GM12878 (cell line): Measurements from ENCODE around the gene C4BPB. TPM values are rescaled to one million over a fixed set of nuclear protein-coding genes. Genes with fewer than 3 reads are reported as not detected.
A peak's percentile ranks its signal among the peaks of the same experiment; 100 is the strongest.

Source experiments
- CBFB ChIP-seq: IDR thresholded peaks from 2 replicates; pipeline ENCODE4 v1.6.1; 2016; ENCODE audit warnings: antibody characterized with exemption, low read depth
- CREM ChIP-seq: IDR thresholded peaks from 2 replicates; pipeline ENCODE4 v1.6.1; 2014; ENCODE audit warnings: antibody characterized with exemption, low read depth
- CTCF ChIP-seq, 3 experiments: IDR thresholded peaks in 2 of 3; conservative IDR thresholded peaks in 1 of 3; 2 replicates each; pipeline ENCODE4 v1.5.1; 2011; ENCODE audit warnings: low read depth in 3 of 3, low read length in 3 of 3, mild to moderate bottlenecking in 3 of 3, control low read depth in 2 of 3, moderate library complexity in 2 of 3, inconsistent platforms in 1 of 3, mixed read lengths in 1 of 3; ENCODE audit not compliant: control insufficient read depth in 2 of 3, insufficient read depth in 1 of 3; ENCODE audit errors: extremely low read depth in 1 of 3
- EGR1 ChIP-seq, 2 experiments: IDR thresholded peaks; 1 replicate in 1 of 2; 2 replicates in 1 of 2; pipeline ENCODE4 v1.6.1; 2011 to 2012; ENCODE audit warnings: low read depth in 2 of 2, low read length in 2 of 2, borderline replicate concordance in 1 of 2, mild to moderate bottlenecking in 1 of 2, moderate library complexity in 1 of 2
- FOXK2 ChIP-seq: fragments of 450-650 bp; IDR thresholded peaks from 2 replicates; pipeline ENCODE4 v1.6.1; 2017; ENCODE audit warnings: mild to moderate bottlenecking, moderate library complexity
- IKZF2 ChIP-seq, 2 experiments: fragments of 450-650 bp; IDR thresholded peaks; 2 replicates each; pipeline ENCODE4 v1.6.1; 2017; ENCODE audit warnings: mild to moderate bottlenecking in 2 of 2, moderate library complexity in 2 of 2
- JUNB ChIP-seq: IDR thresholded peaks from 2 replicates; pipeline ENCODE4 v1.6.1; 2016; ENCODE audit warnings: antibody characterized with exemption, mild to moderate bottlenecking
- KDM1A ChIP-seq: fragments of 200-600 bp; sonication (generic); IDR thresholded peaks from 2 replicates; pipeline ENCODE4 v1.6.1; 2016; ENCODE audit warnings: borderline replicate concordance
- MAX ChIP-seq: IDR thresholded peaks from 2 replicates; pipeline ENCODE4 v1.6.1; 2012; ENCODE audit warnings: low read depth, low read length, improper control_type of control experiment
- MYC ChIP-seq: IDR thresholded peaks from 2 replicates; pipeline ENCODE4 v1.6.1; 2011; ENCODE audit warnings: mild to moderate bottlenecking, low read length, moderate library complexity, inconsistent platforms; ENCODE audit not compliant: insufficient read depth, insufficient replicate concordance, insufficient read length, severe bottlenecking
- NR2C1 ChIP-seq: fragments of 450-650 bp; IDR thresholded peaks from 2 replicates; pipeline ENCODE4 v1.6.1; 2017; ENCODE audit warnings: antibody characterized with exemption, mild to moderate bottlenecking, moderate library complexity
- PAX5 ChIP-seq: IDR thresholded peaks from 2 replicates; pipeline ENCODE4 v1.6.1; 2011; ENCODE audit warnings: low read depth, low read length, borderline replicate concordance
- POU2F2 ChIP-seq: IDR thresholded peaks from 3 replicates; pipeline ENCODE4 v1.6.1; 2011; ENCODE audit warnings: low read depth, mild to moderate bottlenecking, low read length, borderline replicate concordance
- RB1 ChIP-seq: fragments of 450-650 bp; formaldehyde crosslinking; IDR thresholded peaks from 2 replicates; pipeline ENCODE4 v1.6.1; 2017; ENCODE audit warnings: mild to moderate bottlenecking, borderline replicate concordance
- RCOR1 ChIP-seq: conservative IDR thresholded peaks from 2 replicates; pipeline ENCODE4 v1.6.1; 2012; ENCODE audit warnings: low read depth, low read length, improper control_type of control experiment
- RUNX3 ChIP-seq: IDR thresholded peaks from 2 replicates; pipeline ENCODE4 v1.6.1; 2012; ENCODE audit warnings: low read length, inconsistent platforms
- SKIL ChIP-seq: fragments of 450-650 bp; IDR thresholded peaks from 2 replicates; pipeline ENCODE4 v1.6.1; 2017; ENCODE audit warnings: mild to moderate bottlenecking, low read depth, inconsistent platforms; ENCODE audit not compliant: poor library complexity, severe bottlenecking
- SMAD1 ChIP-seq: fragments of 450-650 bp; IDR thresholded peaks from 2 replicates; pipeline ENCODE4 v1.6.1; 2018; ENCODE audit warnings: mild to moderate bottlenecking, low read depth; ENCODE audit not compliant: partially characterized antibody
- SMC3 ChIP-seq: IDR thresholded peaks from 2 replicates; pipeline ENCODE4 v1.6.1; 2011; ENCODE audit warnings: low read length, improper control_type of control experiment, borderline replicate concordance
- WRNIP1 ChIP-seq: IDR thresholded peaks from 2 replicates; pipeline ENCODE4 v1.6.1; 2011; ENCODE audit warnings: low read depth, low read length, improper control_type of control experiment, borderline replicate concordance
- YBX1 ChIP-seq: fragments of 450-650 bp; IDR thresholded peaks from 2 replicates; pipeline ENCODE4 v1.6.1; 2016; ENCODE audit warnings: antibody characterized with exemption
- polyA plus RNA-seq, 11 experiments: library from polyadenylated mRNA; depleted of rRNA in 4 of 11; unstranded in 6 of 11; stranded (reverse) in 5 of 11; fragments of >200 nt; fragmentation: Nextera tagmentation in 4 of 11; fragmentation: Illumina TruSeq in 1 of 11; extraction: Ambion mirVana in 4 of 11; extraction: Trizol in 1 of 11; gene quantifications; 1 replicate in 1 of 11; 2 replicates in 10 of 11; pipeline versions ENCODE4 v1.2.1 to v1.2.3, GENCODE V29; 2011 to 2016; ENCODE audit warnings: inconsistent platforms in 2 of 11, missing spikeins in 2 of 11, low read depth in 1 of 11
- total RNA-seq, 4 experiments: library from RNA; depleted of rRNA in 3 of 4; stranded (reverse); fragments of >200 nt in 3 of 4; fragmentation: Illumina TruSeq in 1 of 4; extraction: Trizol in 1 of 4; gene quantifications; 2 replicates each; pipeline versions ENCODE4 v1.2.1 to v1.2.3, GENCODE V29; 2013 to 2021
- TF ChIP-seq, protein P1 (sequence below): IDR thresholded peaks from 2 replicates; pipeline ENCODE4 v1.6.1; 2011; ENCODE audit warnings: low read depth, mild to moderate bottlenecking, low read length, moderate library complexity, borderline replicate concordance; ENCODE audit errors: extremely low read depth
- TF ChIP-seq, protein P2 (sequence below): fragments of 150-350 bp; IDR thresholded peaks from 2 replicates; pipeline ENCODE4 v1.6.1; 2014; ENCODE audit warnings: mild to moderate bottlenecking, low read depth, low read length

The C4BPB gene
- total and polyA plus RNA-seq, 10 of the 15 experiments (the other 5 are each of a cell fraction or from before 2014, with no cell fraction given), result 0.31 to 1.2 (median 0.53) TPM; not detected in 1

GRCh38 chr1:207052911-207053769, 35.5 kb upstream of the C4BPB start, which contains the start of gene PFKFB2 (continued):
- TF ChIP-seq JUNB, result no peak
- TF ChIP-seq, protein P1, sequence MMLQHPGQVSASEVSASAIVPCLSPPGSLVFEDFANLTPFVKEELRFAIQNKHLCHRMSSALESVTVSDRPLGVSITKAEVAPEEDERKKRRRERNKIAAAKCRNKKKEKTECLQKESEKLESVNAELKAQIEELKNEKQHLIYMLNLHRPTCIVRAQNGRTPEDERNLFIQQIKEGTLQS, result no peak
- no peak for TF ChIP-seq WRNIP1
- TF ChIP-seq RB1, result no peak; the same call in 1 of the 2 replicates
- peak; percentile 71 for TF ChIP-seq CBFB
- TF ChIP-seq SKIL, result no peak
- no peak for TF ChIP-seq PAX5
- TF ChIP-seq SMAD1, result no peak
- TF ChIP-seq KDM1A, result no peak
- peak; percentile 5; the same call in 1 of the 2 replicates for TF ChIP-seq CREM
- no peak for TF ChIP-seq IKZF2 (IDR thresholded peaks at IDR 0.05)
- TF ChIP-seq CTCF (IDR thresholded peaks at IDR 0.05 in 2 of 3, conservative IDR thresholded peaks at IDR 0.05 in 1 of 3; ENCODE audit: control insufficient read depth in 2 of 3, extremely low read depth in 1 of 3, insufficient read depth in 1 of 3, low read depth in 3 of 3, low read length in 3 of 3), result peak in 2 of 3 experiments; percentile 18 to 31; a peak in 2 of 6 replicates
- TF ChIP-seq RUNX3, result no peak
- no peak for TF ChIP-seq FOXK2
- TF ChIP-seq RCOR1, result peak; percentile 97; the same call in 1 of the 2 replicates
- TF ChIP-seq EGR1 (IDR thresholded peaks at IDR 0.05; ENCODE audit: borderline replicate concordance in 1 of 2, low read depth in 2 of 2, low read length in 2 of 2), result no peak
- TF ChIP-seq, protein P2, sequence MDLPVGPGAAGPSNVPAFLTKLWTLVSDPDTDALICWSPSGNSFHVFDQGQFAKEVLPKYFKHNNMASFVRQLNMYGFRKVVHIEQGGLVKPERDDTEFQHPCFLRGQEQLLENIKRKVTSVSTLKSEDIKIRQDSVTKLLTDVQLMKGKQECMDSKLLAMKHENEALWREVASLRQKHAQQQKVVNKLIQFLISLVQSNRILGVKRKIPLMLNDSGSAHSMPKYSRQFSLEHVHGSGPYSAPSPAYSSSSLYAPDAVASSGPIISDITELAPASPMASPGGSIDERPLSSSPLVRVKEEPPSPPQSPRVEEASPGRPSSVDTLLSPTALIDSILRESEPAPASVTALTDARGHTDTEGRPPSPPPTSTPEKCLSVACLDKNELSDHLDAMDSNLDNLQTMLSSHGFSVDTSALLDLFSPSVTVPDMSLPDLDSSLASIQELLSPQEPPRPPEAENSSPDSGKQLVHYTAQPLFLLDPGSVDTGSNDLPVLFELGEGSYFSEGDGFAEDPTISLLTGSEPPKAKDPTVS, result no peak
- TF ChIP-seq MAX, result peak; percentile 38; the same call in 1 of the 2 replicates
- peak; percentile 58 for TF ChIP-seq MYC
- no peak for TF ChIP-seq SMC3
- TF ChIP-seq POU2F2, result 0 out of 3 replicates have a peak, but pooled peaks have one; percentile 10
- no peak for TF ChIP-seq NR2C1
- TF ChIP-seq YBX1, result no peak
